Epithelial cell of proximal tubule (primary cell): ENCODE measurements around the gene ERC1. TPM values are rescaled to one million over a fixed set of nuclear protein-coding genes. Genes with fewer than 3 reads are reported as not detected.
"Not testable (repeated sequence)": the region's sequence is repeated elsewhere in the genome, so short reads cannot be mapped to it uniquely, and the experiment has no call there.

Experiments
- DNase-seq: peaks from one replicate; pipeline ENCODE4 v3.0.0-alpha.2; 2011; ENCODE audit warnings: low read depth
- H3K4me3 ChIP-seq: 2 replicates; pipeline ENCODE4 v1.5.1; 2011; ENCODE audit warnings: low read depth, mild to moderate bottlenecking, low read length
- CTCF ChIP-seq: conservative IDR thresholded peaks from 2 replicates; pipeline ENCODE4 v1.5.1; 2012; ENCODE audit warnings: low read depth, mild to moderate bottlenecking, low read length
- total RNA-seq: library from RNA; depleted of rRNA; stranded (reverse); fragments of >200 nt; gene quantifications from 2 replicates; pipeline ENCODE4 v1.2.3, GENCODE V29; 2015

ERC1 gene
- total RNA-seq, 1 donor from 2014 or later, result 16.5 TPM

DNA sequence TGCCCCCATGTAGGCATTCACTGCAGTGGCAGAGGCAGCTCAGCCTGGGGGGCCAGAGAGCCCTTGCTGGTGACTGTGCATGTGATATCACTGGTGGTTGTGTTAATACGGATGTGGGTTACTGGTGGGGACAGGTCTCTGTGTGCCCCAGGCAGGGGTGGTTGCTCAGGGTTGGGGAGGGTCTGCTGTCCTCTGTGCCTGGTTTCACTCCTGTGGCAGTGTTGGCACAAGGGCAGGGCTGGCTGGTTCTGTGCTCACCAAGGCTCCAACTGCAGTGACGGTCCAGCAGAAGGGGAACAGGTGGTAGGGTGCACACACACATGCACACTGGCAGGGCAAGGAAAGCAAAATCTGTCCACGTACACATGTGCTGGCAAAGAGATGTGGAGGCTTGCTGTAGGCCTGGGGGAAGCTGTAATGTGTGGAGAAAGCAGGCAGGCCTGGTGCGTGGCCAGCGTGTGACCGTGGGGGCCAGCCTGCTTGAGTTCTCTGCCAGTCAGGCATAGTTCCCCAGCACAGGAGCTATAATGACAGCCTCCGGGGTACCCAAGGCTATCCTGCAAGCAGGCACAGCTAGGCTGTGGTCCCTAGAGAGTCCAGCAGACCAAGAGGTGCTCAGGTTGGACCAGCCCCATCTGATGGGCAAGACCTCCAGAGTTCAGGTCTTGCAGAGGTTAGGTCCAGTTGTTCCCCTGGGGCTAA is 348.7 kb downstream of the ERC1 start:
- no peak overlapping the region for H3K4me3 ChIP-seq
- no peak for TF ChIP-seq CTCF
- DNase-seq, result no peak

DNA sequence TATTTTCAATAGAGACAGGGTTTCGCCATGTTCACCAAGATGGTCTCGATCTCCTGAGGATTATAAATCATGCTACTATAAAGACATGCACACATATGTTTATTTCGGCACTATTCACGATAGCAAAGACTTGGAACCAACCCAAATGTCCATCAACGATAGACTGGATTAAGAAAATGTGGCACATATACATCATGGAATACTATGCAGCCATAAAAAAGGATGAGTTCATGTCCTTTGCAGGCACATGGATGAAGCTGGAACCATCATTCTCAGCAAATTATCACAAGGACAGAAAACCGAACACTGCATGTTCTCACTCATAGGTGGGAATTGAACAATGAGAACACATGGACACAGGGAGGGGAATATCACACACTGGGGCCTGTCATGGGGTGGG is 350.2 kb downstream of the ERC1 start:
- DNase-seq, H3K4me3 ChIP-seq: not testable (repeated sequence)

- DNase-seq, result no peak
- TF ChIP-seq CTCF, result no peak
- H3K4me3 ChIP-seq, result no peak overlapping the region
Measured at GRCh38 chr12:1343422-1343821, 352.4 kb downstream of the ERC1 start.

GRCh38 chr12:1344245-1344644 is 353.2 kb downstream of the ERC1 start:
- TF ChIP-seq CTCF, result no peak
- H3K4me3 ChIP-seq, result no peak overlapping the region
- no peak for DNase-seq

DNA sequence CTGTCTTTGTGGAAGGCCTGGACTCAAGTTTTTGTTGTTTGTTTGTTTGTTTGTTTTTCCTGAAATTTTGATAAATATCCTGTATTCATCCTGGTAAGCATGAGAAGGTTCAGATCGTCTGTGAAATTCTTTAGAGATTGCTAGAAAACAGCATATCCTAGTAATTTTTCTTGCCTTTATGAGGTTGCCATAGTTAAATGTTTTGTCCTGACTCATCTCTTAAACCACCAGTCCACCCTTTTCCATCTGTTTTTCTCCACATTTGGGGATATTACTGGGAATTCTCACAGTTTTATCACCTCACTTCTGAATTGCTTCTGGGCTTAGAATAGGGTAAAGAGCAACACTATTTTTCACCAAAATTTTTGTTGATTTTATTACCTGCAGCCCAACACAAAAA is 355.1 kb downstream of the ERC1 start:
- H3K4me3 ChIP-seq, result no peak overlapping the region
- DNase-seq, result no peak
- TF ChIP-seq CTCF, result no peak

DNA sequence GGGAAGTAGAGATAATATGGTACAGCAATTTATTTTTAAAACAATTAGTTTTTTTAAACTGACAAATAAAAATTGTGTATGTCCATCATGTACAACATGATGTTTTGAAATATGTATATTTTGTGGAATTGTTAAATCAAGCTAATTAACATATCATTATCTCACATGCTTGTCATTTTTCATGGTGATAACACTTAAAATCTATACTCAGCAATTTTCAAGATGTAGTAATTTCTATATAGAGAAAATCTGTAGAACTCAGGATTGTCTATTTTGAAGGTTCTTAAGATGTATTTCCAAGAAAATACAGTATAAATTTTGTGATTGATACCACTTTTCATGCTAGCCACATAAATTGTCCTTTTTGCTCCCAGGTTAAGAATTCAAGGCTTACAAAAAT is 356.3 kb downstream of the ERC1 start:
- H3K4me3 ChIP-seq, result no peak overlapping the region
- TF ChIP-seq CTCF, result no peak
- DNase-seq, result no peak

GRCh38 chr12:1348606-1349005 is 357.6 kb downstream of the ERC1 start:
- DNase-seq, result no peak

More at GRCh38 chr12:1348606-1349005, 357.6 kb downstream of the ERC1 start:
- H3K4me3 ChIP-seq, result peak overlapping the region; percentile 34
- TF ChIP-seq CTCF, result no peak
